SK-N-SH treated with all-trans-retinoic acid at 6 μM for 48 hours (cell line): ENCODE results near the gene USP46.

Experiments used
- ATAC-seq: fragments of 200-7000 bp; cut with Tn5 transposase; 3 replicates; pipeline ENCODE4 v1.9.1; 2020; ENCODE audit warnings: mild to moderate bottlenecking, moderate library complexity
- ARNTL ChIP-seq: fragments of 450-650 bp; formaldehyde crosslinking; IDR thresholded peaks from 2 replicates; pipeline ENCODE4 v1.5.0; 2020; ENCODE audit warnings: low read depth, mild to moderate bottlenecking, moderate library complexity, borderline replicate concordance
- BACH2 ChIP-seq: fragments of 250-450 bp; sonication (Bioruptor Pico); IDR thresholded peaks from 2 replicates; pipeline ENCODE4 v1.9.0; 2021; ENCODE audit warnings: mild to moderate bottlenecking, borderline replicate concordance
- CSDC2 ChIP-seq: fragments of 250-450 bp; sonication (Bioruptor Pico); IDR thresholded peaks from 2 replicates; pipeline ENCODE4 v1.5.0; 2020; ENCODE audit warnings: mild to moderate bottlenecking, moderate library complexity
- CSRNP3 ChIP-seq: fragments of 250-450 bp; sonication (Bioruptor Pico); IDR thresholded peaks from 2 replicates; pipeline ENCODE4 v1.5.1; 2021; ENCODE audit warnings: mild to moderate bottlenecking, moderate library complexity
- ESRRG ChIP-seq: fragments of 250-450 bp; sonication (Bioruptor Pico); IDR thresholded peaks from 2 replicates; pipeline ENCODE4 v1.6.1; 2021; ENCODE audit warnings: mild to moderate bottlenecking
- GLIS3 ChIP-seq: fragments of 250-450 bp; sonication (Bioruptor Pico); IDR thresholded peaks from 2 replicates; pipeline ENCODE4 v1.5.0; 2020; ENCODE audit warnings: mild to moderate bottlenecking, moderate library complexity
- ISL1 ChIP-seq: fragments of 250-450 bp; sonication (Bioruptor Pico); IDR thresholded peaks from 2 replicates; pipeline ENCODE4 v2.1.2; 2022; ENCODE audit warnings: mild to moderate bottlenecking, moderate library complexity
- OSR1 ChIP-seq: fragments of 250-450 bp; sonication (Bioruptor Pico); IDR thresholded peaks from 2 replicates; pipeline ENCODE4 v1.8.0; 2022; ENCODE audit warnings: moderate library complexity, mild to moderate bottlenecking, inconsistent platforms
- PATZ1 ChIP-seq: fragments of 250-450 bp; sonication (Bioruptor Pico); IDR thresholded peaks from 2 replicates; pipeline ENCODE4 v1.8.0; 2020; ENCODE audit warnings: mild to moderate bottlenecking, moderate library complexity, borderline replicate concordance
- POU6F1 ChIP-seq: fragments of 250-450 bp; sonication (Bioruptor Pico); IDR thresholded peaks from 2 replicates; pipeline ENCODE4 v1.8.0; 2021; ENCODE audit warnings: low read depth, mild to moderate bottlenecking, moderate library complexity, borderline replicate concordance
- PPARA ChIP-seq: fragments of 250-450 bp; sonication (Bioruptor Pico); IDR thresholded peaks from 2 replicates; pipeline ENCODE4 v1.5.0; 2020; ENCODE audit warnings: mild to moderate bottlenecking, borderline replicate concordance
- RARB ChIP-seq: fragments of 250-450 bp; sonication (Bioruptor Pico); IDR thresholded peaks from 2 replicates; pipeline ENCODE4 v1.8.0; 2021; ENCODE audit warnings: mild to moderate bottlenecking, moderate library complexity
- SNAI2 ChIP-seq: fragments of 250-450 bp; sonication (Bioruptor Pico); IDR thresholded peaks from 2 replicates; pipeline ENCODE4 v1.5.0; 2020; ENCODE audit warnings: mild to moderate bottlenecking, moderate library complexity
- TCF4 ChIP-seq: fragments of 250-450 bp; sonication (Bioruptor Pico); IDR thresholded peaks from 2 replicates; pipeline ENCODE4 v1.8.0; 2021; ENCODE audit warnings: mild to moderate bottlenecking, moderate library complexity, borderline replicate concordance
- TOX ChIP-seq: fragments of 250-450 bp; sonication (Bioruptor Pico); IDR thresholded peaks from 2 replicates; pipeline ENCODE4 v1.8.0; 2021; ENCODE audit warnings: mild to moderate bottlenecking, moderate library complexity, borderline replicate concordance
- TSHZ2 ChIP-seq: fragments of 250-450 bp; sonication (Bioruptor Pico); IDR thresholded peaks from 2 replicates; pipeline ENCODE4 v1.5.0; 2020; ENCODE audit warnings: mild to moderate bottlenecking, moderate library complexity
- ZC3H10 ChIP-seq: fragments of 250-450 bp; sonication (Bioruptor Pico); IDR thresholded peaks from 2 replicates; pipeline ENCODE4 v1.5.1; 2021; ENCODE audit warnings: mild to moderate bottlenecking, moderate library complexity
- ZFP3 ChIP-seq: fragments of 250-450 bp; sonication (Bioruptor Pico); IDR thresholded peaks from 2 replicates; pipeline ENCODE4 v1.5.0; 2020; ENCODE audit warnings: mild to moderate bottlenecking, moderate library complexity
- ZFP30 ChIP-seq: fragments of 450-650 bp; formaldehyde crosslinking; IDR thresholded peaks from 2 replicates; pipeline ENCODE4 v1.5.0; 2022; ENCODE audit warnings: mild to moderate bottlenecking, moderate library complexity
- ZNF565 ChIP-seq: fragments of 450-650 bp; formaldehyde crosslinking; conservative IDR thresholded peaks from 2 replicates; pipeline ENCODE4 v1.5.0; 2020; ENCODE audit warnings: low read depth, mild to moderate bottlenecking, moderate library complexity
- ZNF70 ChIP-seq: fragments of 450-650 bp; formaldehyde crosslinking; IDR thresholded peaks from 2 replicates; pipeline ENCODE4 v1.5.0; 2020; ENCODE audit warnings: mild to moderate bottlenecking, moderate library complexity
- ZNF8 ChIP-seq: fragments of 450-650 bp; formaldehyde crosslinking; IDR thresholded peaks from 2 replicates; pipeline ENCODE4 v1.5.0; 2020; ENCODE audit warnings: mild to moderate bottlenecking, moderate library complexity

The USP46 gene

GRCh38 chr4:52595001-52595400, 64.1 kb downstream of the USP46 start:
- no peak for TF ChIP-seq ISL1 (CRISPR knock-in tag)
- no peak for TF ChIP-seq PATZ1 (CRISPR knock-in tag)
- TF ChIP-seq RARB (CRISPR knock-in tag): no peak
- no peak for TF ChIP-seq TCF4
- TF ChIP-seq ZNF70 (CRISPR knock-in tag): no peak
- no peak for TF ChIP-seq ESRRG (CRISPR knock-in tag)
- no peak for TF ChIP-seq ZNF565 (CRISPR knock-in tag)
- no peak for TF ChIP-seq CSRNP3 (CRISPR knock-in tag)
- no peak for TF ChIP-seq GLIS3 (CRISPR knock-in tag)
- no peak for TF ChIP-seq ZFP30 (CRISPR knock-in tag)
- no peak for TF ChIP-seq TSHZ2
- TF ChIP-seq ARNTL: no peak
- TF ChIP-seq ZNF8: no peak
- no peak for TF ChIP-seq BACH2 (CRISPR knock-in tag)
- no peak for ATAC-seq

GRCh38 chr4:52592287-52592686, 66.8 kb downstream of the USP46 start:
- no peak for ATAC-seq
- no peak for TF ChIP-seq ZFP30 (CRISPR knock-in tag)
- no peak for TF ChIP-seq PATZ1 (CRISPR knock-in tag)
- no peak for TF ChIP-seq ZNF70 (CRISPR knock-in tag)
- no peak for TF ChIP-seq CSDC2 (CRISPR knock-in tag)
- no peak for TF ChIP-seq ZC3H10
- TF ChIP-seq SNAI2 (CRISPR knock-in tag): no peak
- TF ChIP-seq TOX (CRISPR knock-in tag): no peak
- no peak for TF ChIP-seq ZFP3 (CRISPR knock-in tag)
- TF ChIP-seq ESRRG (CRISPR knock-in tag): no peak
- TF ChIP-seq ISL1 (CRISPR knock-in tag): no peak
- TF ChIP-seq ZNF8: no peak
- TF ChIP-seq PPARA (CRISPR knock-in tag): no peak

- no peak; the same call in 2 of the 3 replicates for ATAC-seq
- TF ChIP-seq TCF4: no peak
- no peak for TF ChIP-seq OSR1 (CRISPR knock-in tag)
- TF ChIP-seq ISL1 (CRISPR knock-in tag): no peak
- no peak for TF ChIP-seq SNAI2 (CRISPR knock-in tag)
- no peak for TF ChIP-seq ESRRG (CRISPR knock-in tag)
Observed at GRCh38 chr4:52588771-52589591, 70.1 kb downstream of the USP46 start.

GRCh38 chr4:52588097-52588496, 71.0 kb downstream of the USP46 start:
- peak; percentile 89 for ATAC-seq
- TF ChIP-seq ZFP30 (CRISPR knock-in tag): no peak
- no peak for TF ChIP-seq ZNF70 (CRISPR knock-in tag)
- no peak for TF ChIP-seq ISL1 (CRISPR knock-in tag)
- TF ChIP-seq ZNF8: no peak
- no peak for TF ChIP-seq RARB (CRISPR knock-in tag)
- no peak for TF ChIP-seq POU6F1 (CRISPR knock-in tag)
